ENCODE results near the gene CDC6.

The CDC6 gene

DNA sequence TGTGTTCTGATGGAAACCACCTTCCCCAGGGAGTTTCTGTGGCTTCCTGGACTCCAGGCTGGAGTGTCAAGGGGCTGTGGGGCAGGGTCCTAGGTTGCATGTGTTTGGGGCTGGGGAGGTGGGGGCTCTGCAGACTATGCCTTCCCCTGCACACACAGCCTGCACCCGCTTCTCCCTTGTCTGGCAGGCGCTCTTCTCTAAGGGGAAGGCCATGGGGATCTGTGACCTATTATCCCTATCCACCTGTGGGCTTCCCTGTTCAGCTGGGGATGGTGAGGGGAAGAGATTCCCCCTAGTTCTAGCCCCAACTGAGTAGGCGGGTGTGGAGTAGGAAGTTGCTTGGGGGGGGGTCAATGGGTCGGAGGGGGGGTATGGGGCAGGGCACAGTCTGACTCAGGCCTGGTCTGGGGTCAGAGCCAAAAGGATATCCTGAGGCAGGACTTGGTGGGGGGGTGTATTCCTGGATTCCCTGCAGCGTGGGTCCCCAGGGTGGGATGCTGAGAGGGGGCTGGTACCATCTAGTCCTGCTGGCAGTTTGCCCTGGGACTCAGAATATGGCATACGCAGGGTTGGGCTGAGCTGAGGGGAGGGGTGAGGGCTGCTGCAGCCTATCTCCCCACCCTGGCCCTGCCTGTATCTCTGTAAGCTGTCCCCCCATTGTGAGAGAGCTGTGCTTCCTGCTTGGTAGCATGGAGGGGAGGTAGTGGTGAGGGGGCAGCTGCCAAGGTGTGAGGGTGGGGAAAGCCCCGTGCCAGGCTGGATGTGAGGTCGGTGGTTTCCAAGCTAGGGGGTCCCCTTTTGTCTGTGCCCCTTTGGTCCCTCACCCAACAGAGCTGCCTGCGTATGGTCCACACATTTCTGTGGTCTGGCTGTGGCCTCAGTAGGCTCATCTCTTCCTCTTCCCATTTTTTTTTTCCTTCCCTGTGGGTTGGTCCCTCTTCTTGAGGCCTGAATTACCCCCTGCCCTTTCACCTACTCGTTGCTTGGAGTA is 36.0 kb downstream of the CDC6 start:
- peak; percentile 52 for DNase-seq (ENCODE audit: low read depth, low spot score)

DNA sequence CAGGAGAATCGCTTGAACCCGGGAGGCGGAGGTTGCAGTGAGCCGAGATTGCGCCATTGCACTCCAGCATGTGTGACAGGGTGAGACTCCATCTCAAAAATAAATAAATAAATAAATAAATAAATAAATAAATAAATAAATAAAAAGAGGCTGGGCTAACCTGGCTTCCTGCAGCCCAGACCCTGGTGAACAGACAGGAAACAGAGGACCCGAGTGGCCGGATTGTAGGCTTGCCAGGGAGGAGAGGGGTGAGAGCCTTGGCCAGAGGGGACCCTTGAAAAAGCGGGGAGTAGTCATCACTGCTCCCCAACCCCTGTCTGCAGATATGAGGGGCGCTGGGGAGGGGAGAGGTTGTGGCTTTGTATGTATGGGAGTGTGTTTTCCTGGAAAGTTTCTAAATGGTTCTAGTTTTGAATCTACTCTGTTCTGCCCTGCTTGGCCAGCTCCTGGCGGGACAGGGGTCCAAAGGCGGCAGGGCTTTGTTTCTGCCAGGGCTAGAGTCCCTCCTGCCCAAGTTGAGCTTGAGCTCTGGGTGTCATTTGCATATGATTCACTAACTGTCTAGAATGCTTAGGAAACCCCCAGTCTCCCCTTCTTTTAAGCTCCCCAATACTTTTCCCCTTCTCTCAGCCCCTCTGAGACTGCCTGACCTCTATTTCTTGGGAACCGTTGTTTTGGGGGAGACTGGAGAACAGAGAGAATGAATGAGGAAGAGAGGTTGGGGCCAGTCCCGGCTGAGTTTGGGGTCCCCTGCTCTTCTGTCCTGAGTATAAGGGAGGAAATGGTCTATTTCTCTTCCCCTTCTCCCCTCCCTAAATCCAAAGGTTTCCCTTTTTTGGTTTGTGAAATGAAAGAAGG is 37.7 kb downstream of the CDC6 start:
- no peak for DNase-seq (ENCODE audit: low read depth, low spot score)

DNA sequence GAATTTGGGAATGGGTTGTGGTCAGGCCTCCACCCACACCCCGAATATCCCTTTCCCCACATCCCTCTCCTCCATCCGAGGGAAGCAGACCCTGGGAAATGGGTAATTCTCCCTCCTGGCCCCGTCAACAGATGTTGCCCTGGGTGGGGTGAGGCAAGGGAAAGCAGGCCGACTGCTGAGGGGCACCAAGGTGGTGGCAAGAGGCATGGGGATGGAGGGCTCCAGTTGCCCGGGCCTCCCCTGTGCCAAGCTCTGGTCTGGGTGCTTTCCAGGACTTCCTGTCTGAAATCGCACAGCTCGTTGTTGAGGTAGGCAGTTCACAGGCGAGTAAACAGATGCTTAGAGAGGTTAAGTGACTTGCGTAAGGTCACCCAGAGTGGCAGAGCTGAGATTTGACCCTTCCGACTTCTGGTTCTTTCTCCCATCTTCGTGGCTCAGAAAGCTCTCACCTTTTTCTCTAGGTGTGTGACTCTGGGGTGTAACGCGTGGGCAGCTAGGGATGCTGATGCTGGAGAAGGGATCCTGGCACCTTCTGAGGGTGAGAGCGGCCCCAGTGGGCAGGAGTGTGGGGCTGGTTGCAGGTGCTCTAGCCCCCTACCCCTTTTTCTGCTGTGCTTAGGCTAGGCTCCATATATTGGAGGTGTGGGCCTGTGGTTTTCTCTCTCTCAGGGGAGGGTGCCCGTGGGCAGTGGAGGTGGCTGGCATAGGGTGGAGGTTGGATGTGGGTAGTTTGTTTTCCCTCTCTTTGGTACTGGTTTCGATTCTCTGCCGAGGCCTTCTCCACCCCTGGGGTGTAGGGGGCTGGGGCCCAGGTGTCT is 38.5 kb downstream of the CDC6 start:
- DNase-seq (ENCODE audit: low read depth, low spot score), result no peak

DNA sequence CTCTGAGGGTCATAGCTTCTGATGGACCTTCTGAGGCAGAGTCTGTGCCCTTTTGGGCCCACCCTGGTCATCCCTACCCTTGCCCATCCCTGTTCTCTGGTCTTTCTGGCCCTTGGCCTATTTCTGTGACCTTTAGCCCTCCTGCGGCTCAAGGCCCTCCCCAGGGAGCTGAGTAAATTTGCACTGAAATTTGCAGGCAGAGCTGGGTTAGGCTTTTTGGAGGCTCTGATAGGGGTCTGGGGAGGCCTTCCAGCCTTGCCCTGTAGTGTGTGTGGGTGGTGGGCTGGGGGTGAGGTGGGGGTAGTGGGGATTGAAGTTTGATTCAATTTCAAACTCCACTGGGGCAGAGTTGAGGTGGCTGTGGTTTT is 39.1 kb downstream of the CDC6 start:
- no peak for DNase-seq (ENCODE audit: low read depth, low spot score)

DNA sequence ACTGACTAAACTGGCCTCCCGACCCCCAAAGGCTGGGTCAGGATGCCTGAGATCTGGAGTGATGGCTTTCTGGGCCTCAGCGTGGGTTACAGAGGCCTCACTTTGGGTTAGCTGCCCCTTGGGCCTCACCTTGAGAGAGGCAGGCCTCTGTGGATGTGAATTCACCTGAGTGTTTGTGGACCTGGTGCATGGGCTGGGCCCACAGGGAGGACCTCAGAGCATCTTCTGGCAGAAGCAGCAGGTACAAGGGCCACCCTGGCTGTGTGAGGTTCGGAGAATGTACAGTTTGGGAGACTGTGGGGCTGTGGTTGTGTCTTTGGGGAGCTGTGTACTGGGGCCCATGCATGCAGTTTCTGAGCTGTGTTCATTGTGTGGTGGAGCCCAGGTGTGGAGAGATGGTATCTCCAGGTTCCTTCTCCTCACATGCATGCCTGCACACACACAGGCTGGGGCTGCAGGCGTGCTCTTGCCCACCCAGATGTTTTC is 39.6 kb downstream of the CDC6 start:
- no peak for DNase-seq (ENCODE audit: low read depth, low spot score)

DNA sequence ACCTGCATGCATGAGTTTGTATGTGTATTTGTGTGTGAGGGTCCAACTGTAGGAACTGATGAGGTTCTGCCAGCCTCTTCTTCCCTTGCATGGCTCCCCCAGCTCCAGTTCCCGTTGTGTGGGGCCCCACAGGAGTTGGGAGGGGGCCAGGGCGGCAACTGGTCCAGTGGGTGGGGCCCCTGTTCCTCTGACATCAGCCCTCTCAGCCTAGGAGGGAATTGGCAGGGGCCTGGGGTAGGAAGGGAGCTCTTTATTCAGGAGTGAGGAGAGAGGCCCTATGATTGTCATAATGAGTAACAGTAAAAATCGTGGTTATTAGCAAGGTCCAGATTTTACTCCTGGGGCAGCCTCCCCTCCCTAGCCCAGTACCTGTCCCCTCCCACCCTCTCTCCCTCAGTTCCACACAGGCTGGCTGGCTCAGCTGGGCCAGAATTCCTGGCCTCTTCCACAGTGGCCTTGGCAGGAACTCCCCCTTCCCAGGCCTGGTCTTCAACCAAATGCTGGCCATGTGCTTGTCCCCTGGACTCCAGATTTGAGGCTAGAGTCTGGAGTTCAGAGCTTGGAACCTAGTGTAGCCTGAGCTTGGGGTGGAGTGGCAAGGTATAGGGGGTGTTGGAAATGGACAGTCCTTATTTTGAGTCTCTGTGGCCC is 40.2 kb downstream of the CDC6 start:
- DNase-seq (ENCODE audit: low read depth, low spot score), result no peak

DNA sequence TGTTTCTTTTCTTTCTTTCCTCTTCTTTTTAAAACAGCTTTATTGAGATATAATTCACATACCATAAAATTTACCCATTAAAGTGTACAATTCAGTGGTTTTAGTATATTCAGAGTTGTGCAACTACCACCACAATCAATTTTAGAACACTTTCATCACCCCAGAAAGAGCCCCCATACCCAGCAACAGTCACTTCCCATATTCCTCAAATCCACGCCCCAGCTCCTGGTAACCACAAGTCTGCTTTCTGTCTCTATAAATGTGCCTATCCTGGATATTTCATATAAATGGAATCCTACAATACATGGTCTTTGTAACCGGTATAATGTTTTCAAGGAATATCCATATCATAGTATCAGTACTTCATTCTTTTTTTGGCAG is 40.7 kb downstream of the CDC6 start:
- DNase-seq (ENCODE audit: low read depth, low spot score), result no peak

DNA sequence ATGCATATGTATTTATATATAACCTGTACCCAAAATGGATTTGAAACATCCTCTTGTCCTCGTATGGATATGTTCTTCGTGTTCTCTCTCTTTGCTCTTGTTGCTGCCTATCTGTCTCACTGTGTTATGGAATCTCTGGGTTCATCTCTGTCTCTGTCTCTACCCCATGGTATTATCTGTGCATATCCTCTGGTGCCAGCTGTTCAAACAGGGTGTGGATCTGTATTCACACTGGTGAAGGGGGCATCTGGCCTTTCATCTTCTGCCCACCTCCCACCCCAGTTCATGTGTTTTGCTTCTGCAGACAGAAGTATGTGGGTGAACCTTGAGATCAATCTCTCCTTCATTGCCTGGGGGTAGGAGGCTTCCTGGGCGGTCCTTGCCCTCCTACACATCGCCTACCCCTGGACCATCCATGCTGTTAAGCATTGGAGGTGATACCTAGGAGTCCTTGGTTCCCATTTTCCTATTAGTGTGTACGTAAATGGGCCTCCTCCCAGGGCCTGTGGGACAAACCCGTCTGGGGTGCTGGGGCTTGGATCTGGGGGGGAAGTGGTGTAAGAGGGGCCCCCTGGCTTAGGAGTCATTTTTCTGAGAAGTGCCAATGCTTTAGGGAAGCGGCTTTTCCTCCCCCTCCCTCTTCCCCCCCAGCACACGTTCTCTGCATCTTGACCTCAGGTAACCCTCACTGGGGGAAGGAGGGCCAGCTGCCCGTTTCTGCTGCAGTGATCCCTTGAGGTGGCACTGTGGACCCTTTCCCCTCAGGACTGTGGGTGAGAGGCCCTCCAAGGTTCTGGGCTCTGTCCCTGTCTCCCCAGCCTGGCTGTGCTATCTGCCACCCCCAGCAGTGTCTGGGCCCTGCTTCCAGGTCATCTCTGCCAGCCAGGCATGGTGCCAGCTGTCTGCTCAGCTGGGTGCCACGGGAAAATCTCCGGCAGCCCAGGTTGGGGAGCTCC is 42.4 kb downstream of the CDC6 start:
- DNase-seq (ENCODE audit: low read depth, low spot score), result no peak

DNA sequence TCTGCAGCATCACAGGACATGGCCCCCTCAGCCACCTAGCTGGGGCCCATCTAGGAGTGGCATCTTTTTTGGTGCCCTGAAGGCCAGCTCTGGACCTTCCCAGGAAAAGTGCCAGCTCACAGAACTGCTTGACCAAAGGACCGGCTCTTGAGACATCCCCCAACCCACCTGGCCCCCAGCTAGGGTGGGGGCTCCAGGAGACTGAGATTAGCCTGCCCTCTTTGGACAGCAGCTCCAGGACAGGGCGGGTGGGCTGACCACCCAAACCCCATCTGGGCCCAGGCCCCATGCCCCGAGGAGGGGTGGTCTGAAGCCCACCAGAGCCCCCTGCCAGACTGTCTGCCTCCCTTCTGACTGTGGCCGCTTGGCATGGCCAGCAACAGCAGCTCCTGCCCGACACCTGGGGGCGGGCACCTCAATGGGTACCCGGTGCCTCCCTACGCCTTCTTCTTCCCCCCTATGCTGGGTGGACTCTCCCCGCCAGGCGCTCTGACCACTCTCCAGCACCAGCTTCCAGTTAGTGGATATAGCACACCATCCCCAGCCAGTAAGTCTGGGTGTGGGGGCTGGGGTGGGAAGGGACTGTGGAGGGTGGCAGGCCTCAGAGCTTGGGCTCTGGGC is 43.3 kb downstream of the CDC6 start:
- DNase-seq (ENCODE audit: low read depth, low spot score), result no peak

DNA sequence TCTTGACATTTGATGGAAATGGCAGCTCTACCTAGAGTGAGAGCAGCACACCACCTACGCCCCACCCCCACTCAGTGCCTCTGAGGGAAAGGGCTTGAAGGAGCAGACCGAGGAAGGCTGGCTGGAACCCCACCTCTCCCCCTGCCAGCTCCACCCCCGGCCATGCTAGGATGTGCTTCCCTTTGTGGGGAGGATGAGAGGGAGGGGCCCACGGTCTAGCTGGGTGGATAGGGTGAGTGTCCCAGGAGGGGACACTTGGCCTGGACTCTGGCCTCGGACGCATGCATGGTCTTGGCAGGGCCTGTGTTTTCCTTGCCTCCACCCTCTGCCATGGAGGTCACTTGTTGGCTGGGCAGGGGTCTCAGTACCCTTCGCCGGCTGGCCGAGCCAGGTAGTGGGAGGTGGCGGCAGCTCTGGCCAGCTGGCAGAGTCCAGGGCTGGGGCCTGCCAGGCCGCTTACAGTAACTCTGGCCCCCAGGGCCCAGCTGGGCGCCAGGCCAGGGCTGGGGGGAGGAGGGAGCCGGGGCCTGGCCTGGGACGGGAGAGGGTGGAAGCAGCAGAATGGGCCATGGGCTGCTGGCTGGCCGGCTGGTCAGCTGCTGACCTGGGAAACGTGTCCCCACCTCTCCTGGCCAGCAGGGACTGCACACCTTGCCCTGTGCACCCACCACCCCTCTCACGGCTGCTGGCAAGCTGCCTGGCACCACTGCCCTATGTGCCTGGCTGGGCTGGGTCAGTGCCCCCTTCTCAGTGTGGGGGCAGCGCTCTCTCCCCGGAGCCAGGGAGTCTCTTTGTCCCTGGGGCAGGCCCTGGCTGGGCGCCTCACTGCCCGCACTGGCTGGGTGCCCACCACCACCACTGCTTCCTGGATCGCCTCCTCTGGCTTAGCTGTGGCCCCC is 44.3 kb downstream of the CDC6 start:
- no peak for DNase-seq (ENCODE audit: low read depth, low spot score)

DNA sequence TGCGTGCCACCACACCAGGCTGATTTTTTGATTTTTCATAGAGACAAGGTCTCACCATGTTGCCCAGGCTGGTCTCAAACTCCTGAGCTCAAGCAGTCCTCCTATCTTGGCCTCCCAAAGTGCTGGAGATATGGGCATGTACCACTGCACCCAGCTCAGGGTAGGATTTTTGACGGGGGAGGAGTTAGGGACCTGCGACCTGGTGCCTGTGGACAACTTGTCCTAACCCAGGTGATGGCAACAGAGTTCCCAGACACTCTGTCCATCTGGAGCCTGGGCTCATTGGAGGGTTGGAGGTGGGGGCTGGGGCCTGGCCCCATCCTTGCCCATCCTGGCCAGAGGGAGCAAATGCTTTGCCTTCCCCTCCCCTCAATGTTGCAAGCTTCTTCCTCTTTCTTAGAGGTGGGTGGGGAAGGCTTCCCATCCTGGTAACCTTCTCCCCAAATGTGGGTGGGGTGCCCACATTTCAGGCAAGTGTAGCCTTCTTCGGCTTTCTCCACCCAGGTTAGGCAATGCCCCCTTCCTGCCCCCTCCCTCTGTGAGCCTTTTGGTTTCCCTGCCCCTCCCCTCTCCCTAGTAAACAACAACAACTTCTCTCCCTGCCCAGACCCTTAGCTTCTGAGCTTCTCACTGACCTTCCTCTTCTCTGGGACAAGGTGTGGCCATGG is 46.2 kb downstream of the CDC6 start:
- DNase-seq (ENCODE audit: low read depth, low spot score), result no peak

DNA sequence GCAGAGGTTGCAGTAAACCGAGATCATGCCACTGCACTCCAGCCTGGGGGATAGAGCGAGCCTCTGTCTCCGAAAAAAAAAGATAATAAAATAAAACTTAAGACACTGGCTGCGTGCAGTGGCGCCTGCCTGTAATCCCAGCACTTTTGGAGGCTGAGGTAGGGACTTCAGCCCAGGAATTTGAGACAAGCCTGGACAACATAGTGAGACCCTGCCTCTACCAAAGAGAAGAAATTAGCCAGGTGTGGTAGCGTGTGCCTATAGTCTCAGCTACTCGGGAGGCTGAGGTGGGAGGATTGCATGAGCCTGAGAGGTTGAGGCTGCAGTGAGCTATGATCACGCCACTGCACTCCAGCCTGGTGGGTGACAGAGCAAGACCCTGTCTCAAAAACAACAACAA is 47.9 kb downstream of the CDC6 start:
- DNase-seq (ENCODE audit: low read depth, low spot score), result no peak

DNA sequence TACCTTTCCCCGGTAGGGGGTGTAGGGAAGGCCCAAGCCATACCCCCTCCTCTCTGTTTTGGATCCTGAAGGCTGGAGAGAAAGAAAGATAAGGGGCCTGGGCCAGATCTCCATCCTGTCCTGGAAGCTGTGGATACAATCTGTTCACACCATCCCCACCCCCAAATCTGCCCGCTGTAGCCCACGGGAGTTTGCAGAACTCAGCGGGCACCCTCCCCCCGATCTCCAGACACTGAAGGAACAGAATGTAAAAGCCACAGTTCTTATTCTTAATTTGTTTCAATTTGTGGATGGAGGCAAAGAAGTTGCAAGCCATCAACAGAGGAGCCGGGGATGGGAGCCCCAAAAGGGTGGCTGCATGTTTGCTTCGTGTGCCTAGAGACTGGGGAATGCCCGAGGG is 49.7 kb downstream of the CDC6 start:
- no peak for DNase-seq (ENCODE audit: low read depth, low spot score)

DNA sequence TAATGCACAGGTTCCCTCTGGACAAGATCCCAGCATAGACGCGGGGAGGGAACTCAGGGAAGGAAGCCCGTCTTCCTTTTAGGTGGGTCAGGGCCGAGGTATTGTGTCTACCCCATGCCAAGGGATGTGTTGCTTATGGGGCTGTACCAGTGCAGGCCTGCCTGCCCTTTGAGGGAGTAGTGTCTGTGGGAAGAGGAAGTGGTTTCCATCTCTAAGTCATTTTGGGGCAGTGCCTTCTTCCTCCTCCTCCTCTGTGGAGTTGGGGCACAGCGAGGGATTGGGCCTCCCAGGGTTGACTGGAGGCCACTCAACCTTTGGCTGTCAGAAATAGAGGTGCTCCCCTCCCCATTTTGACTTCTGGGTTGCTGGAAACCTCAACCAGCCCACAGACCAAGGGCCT is 50.4 kb downstream of the CDC6 start:
- DNase-seq (ENCODE audit: low read depth, low spot score), result no peak

DNA sequence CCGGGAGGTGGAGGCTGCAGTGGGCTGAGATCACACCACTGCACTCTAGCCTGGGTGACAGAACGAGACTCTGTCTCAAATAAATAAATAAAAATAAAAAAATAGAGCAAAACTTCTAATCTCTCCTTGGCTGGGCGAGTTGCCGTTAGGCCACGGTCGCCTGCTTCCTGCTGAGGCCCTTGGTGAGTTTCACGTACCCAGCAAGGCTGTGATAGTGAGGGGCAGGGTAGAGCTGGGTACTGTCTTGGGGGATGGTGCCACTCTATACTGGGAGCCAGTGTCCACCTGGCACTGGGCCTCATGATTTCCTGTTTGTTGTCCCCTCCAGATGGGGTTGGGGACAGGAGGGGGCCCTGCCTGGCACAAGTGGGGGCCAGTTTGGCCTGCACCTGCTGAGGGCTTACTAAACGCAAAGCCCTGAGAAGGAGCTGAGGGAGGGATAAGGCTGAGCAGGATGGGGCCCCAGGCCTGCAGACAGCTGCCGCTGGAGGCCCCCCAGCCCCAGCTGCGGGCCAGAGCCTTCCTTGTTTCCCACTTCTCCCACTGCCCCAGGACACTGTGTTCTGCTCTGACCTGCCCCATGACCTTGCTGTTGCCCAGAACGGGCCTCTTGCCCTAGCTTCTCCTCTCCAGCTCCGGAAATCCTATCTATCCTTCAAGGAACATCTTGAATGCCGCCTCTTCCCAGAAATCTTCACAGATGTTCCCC is 51.4 kb downstream of the CDC6 start:
- no peak for DNase-seq (ENCODE audit: low read depth, low spot score)

DNA sequence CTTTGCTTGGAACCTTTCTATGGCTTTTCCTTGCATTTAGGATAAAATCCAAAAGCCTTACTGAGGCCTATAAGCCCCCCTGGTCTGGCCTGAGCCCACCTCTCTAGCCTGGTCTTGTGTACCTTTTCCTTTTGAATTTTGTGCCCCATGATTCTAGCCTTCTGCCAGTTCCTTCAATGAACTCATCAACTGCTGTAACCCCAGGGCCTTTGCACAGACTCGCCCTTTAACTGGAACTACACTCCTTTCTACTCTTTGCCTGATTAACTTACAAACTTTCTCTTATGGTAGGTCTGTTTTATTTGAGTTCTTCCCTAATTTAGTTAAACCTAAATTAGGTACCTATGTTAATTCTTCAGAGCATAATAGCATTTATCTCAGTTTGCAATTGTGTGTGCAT is 52.6 kb downstream of the CDC6 start:
- no peak for DNase-seq (ENCODE audit: low read depth, low spot score)

All from activated naive CD8-positive, alpha-beta T cell treated with anti-CD3 and anti-CD28 coated beads, Interleukin-2, amount 50 U/mL, for 16 hours (primary cell).